Adipocyte (in vitro differentiated cells): ENCODE data around the gene NPM3.

Experiments
- DNase-seq: peaks from one replicate; pipeline ENCODE4 v3.0.0-alpha.2; 2015; ENCODE audit warnings: low read depth
- H3K27me3 ChIP-seq: replicated peaks from 2 replicates; pipeline ENCODE4 v1.7.0; 2013; ENCODE audit warnings: mild to moderate bottlenecking, low read length, moderate library complexity; ENCODE audit not compliant: control insufficient read depth, insufficient read depth
- H3K36me3 ChIP-seq: 2 replicates; pipeline ENCODE4 v1.7.0; 2013; ENCODE audit warnings: low read length, mild to moderate bottlenecking, moderate library complexity; ENCODE audit not compliant: control insufficient read depth, insufficient read depth, severe bottlenecking
- H3K4me1 ChIP-seq: 2 replicates; pipeline ENCODE4 v1.7.0; 2013; ENCODE audit warnings: mild to moderate bottlenecking, low read length, moderate library complexity; ENCODE audit not compliant: control insufficient read depth, insufficient read depth
- H3K4me3 ChIP-seq: 2 replicates; pipeline ENCODE4 v1.7.0; 2013; ENCODE audit warnings: mild to moderate bottlenecking, low read length, moderate library complexity
- H3K9ac ChIP-seq: 2 replicates; pipeline ENCODE4 v1.7.0; 2013; ENCODE audit warnings: mild to moderate bottlenecking, low read length, moderate library complexity
- H3K9me3 ChIP-seq: 2 replicates; pipeline ENCODE4 v1.7.0; 2013; ENCODE audit warnings: mild to moderate bottlenecking, low read length, moderate library complexity; ENCODE audit not compliant: control insufficient read depth

NPM3 gene

DNA sequence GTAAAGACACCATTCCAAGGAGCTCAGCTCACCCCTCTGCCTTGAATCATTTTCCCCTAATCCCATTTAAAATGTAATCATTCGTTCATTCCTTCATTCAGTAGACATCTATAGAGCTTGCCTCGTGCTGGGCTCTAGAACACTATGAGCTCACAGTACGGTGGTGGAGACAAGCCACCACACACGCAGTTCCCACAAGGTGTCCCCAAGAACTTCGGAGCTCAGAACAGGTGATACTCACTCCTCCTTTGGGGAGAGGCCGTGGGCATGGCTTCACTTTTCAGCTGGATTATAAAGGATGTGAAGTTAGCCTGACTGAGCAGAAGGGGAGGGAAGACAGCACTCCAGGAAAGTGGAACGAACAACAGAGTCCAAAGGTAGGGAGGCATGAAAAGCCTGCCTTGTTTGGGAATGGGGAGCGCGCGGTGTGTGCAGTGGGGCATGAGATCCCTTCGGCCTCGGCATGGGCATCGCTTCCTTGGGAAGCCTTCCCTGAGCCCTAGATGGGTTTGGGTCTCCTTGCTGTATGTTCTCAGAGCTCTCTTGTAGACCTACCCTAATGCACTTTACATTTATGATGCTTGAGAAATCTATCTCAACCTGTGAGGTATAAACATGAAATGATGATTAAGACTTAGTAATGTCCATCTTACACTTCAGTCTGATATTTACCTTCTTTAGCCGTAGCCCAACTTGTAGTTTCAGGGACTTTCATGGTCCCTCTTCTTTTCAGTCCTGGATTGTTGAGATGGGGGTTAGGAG, 35.8 kb upstream of the NPM3 start:
- Histone ChIP-seq H3K36me3 (peaks cover 5% of the 10 kb centered on the region), H3K27me3 (no peaks in the 10 kb centered on the region), H3K9ac (peak overlapping the region; percentile 97), H3K4me1 (peaks cover 25% of the 10 kb centered on the region), H3K9me3 (no peaks in the 10 kb centered on the region), H3K4me3 (peak overlapping the region; percentile 90)
- no peak for DNase-seq

DNA sequence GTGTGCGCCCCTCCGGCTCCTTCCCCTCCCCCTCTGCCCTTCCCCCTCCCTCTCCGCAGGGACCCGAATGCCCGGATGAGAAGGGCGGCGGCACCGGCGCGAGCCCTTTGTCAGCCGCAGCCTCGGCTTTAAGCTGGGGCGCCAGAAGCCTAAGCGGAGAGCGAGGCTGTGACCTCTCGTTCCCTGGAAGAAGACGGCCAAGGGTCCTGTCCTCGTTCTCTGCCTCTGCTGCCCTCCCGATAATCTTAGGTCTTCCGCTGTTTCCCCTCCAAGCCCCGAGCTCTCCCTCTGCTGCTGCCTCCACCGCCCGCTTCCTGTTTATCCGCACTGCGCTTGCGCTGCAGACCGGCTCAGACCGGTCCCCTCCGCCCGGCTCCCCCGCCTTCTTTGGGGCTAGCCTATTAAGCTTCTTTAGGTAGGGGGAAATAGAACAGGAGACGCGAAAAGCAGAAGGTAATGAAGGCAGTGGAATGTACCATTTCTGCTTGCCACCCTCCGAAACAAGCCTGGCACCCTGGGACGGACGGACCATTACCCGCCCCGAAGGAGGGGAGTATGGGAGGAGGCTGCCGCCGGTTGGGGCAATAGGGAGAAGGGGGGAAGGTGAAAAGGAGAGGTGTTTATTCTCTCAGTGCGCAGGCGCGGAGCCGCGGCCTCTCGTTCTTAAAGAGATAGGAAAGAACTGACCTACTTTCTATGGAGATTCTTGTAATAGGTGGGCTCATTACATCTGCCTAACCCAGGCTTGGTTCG, 35.0 kb upstream of the NPM3 start, which contains the start of gene OGA:
Gene OGA, minus strand, starts transcription at position 326 of the 753 bp plus-strand sequence. CDS start 422 bp downstream, outside the sequence.
- Histone ChIP-seq H3K9ac (peak within 1 kb of the TSS; percentile 97), H3K36me3 (peaks cover 9% of the 10 kb centered on the region), H3K4me1 (peaks cover 30% of the 10 kb centered on the region), H3K9me3 (no peaks in the 10 kb centered on the region), H3K27me3 (no peaks in the 10 kb centered on the region), H3K4me3 (peak within 1 kb of the TSS; percentile 90)
- peak; percentile 99 for DNase-seq

DNA sequence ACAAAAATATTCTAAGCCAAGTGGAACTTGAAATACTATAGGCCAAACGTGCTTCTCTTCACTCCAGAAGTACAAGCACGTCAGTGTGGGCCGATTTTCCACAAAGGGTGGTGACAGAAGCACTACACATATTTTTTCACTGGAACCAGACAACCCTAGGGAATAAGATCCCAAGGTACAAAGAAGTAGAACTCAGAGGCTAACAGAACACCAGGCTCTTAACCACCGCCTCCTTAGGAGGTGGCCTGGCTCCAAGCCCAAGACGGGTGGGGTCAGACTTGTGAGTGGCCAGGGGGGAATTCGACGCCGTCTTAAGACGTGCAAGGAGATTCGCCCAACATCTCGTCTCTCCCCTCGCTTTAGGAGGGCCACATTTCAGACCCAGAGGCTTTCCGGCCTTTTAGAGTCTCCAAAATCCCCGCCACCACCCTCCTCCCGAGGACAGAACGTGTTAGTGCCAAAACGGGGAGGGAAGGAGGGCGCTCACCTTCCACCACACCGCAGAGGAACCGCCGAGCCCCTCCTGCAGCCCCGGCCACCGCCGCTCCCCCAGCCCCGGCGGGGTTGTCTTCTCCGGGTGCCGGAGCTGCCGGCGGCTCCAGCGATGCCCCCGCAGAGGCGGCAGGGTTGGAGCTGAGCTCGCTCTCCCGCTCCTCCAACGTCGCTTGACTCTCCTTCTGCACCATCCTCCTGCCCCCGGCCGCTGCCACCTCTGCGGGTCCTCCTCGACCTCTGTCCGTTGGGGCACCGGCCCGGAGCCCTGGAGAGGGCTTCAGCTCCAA, 34.3 kb upstream of the NPM3 start:
- Histone ChIP-seq H3K9me3 (no peaks in the 10 kb centered on the region), H3K4me3 (peak overlapping the region; percentile 90), H3K4me1 (peaks cover 33% of the 10 kb centered on the region), H3K36me3 (peaks cover 17% of the 10 kb centered on the region), H3K9ac (peak overlapping the region; percentile 97), H3K27me3 (no peaks in the 10 kb centered on the region)
- DNase-seq = peak; percentile 95

DNA sequence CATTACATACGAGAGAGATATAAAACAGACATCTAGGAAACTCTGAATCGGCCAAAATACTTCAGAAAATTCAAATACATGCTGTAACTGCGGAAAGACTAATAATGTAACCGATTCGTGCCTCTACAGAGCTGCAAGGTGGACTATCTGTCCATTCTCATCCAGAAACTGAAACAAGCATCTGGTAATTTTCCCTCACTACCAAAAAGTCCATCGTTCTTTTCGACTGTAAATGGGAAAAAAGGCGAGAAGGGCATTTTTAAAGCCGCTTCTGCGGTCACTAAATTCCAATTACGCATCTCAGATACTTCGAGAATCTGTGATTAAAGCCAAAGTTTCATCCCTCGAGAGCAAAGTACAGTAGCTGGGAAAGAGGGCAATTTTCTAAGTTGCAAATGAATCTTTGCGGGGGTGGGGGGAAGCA, 33.7 kb upstream of the NPM3 start:
- H3K4me3 ChIP-seq = peak overlapping the region; percentile 90
- H3K27me3 ChIP-seq = no peaks in the 10 kb centered on the region
- peak overlapping the region; percentile 97 for H3K9ac ChIP-seq
- peaks cover 19% of the 10 kb centered on the region for H3K36me3 ChIP-seq
- H3K4me1 ChIP-seq = peaks cover 33% of the 10 kb centered on the region
- no peaks in the 10 kb centered on the region for H3K9me3 ChIP-seq
- DNase-seq = no peak

DNA sequence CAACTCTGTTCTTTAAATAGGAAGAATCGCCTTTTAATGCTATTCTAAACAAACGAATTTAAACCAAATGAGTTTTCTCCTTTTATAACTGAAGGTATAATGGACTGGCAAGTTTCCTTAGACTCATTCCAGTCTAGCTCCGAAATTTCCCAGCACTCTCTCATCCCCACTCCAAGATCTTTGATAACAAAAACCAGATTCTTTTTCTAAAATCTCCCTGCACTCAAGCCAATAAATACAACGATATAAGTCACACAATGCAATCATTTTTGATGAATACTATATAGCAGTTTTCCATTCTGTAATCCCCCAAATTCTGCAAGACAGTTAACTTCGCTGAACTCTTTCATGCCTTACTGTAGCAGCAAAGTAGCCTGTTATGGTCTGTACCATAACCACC, 33.1 kb upstream of the NPM3 start:
- Histone ChIP-seq H3K4me1 (peaks cover 33% of the 10 kb centered on the region), H3K4me3 (peak overlapping the region; percentile 90), H3K27me3 (no peaks in the 10 kb centered on the region), H3K9me3 (no peaks in the 10 kb centered on the region), H3K36me3 (peaks cover 24% of the 10 kb centered on the region), H3K9ac (peak overlapping the region; percentile 97)
- peak; percentile 53 for DNase-seq

DNA sequence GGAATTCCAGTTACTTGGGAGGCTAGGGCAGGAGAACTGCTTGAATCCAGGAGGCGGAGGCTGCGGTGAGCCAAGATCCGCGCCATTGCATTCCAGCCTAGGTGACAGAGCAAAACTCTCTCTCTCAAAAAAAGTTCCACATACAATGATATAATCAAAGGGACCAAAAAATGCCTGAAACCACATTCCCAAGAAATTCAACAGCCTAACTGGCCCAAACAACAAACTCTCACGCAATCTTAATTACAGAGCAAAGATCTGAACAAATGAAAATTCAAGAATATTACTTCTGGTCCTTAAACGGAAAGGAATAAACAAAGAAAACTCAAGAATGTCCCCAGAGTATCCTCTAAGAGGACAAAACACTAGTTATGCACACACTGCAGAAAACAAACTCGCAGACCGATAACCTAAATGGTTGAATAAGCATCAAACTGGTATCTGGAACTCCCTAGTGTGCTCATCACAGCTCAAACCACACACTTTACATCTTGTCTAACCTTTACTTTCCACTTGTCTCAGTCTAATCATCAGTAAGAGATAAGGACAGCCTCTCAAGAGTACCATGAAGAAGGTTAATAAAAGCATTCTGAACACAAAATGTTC, 31.3 kb upstream of the NPM3 start:
- Histone ChIP-seq H3K4me3 (peak overlapping the region; percentile 90), H3K4me1 (peaks cover 33% of the 10 kb centered on the region), H3K36me3 (peaks cover 42% of the 10 kb centered on the region), H3K9me3 (no peaks in the 10 kb centered on the region), H3K27me3 (no peaks in the 10 kb centered on the region), H3K9ac (no peak overlapping the region)
- peak; percentile 34 for DNase-seq

DNA sequence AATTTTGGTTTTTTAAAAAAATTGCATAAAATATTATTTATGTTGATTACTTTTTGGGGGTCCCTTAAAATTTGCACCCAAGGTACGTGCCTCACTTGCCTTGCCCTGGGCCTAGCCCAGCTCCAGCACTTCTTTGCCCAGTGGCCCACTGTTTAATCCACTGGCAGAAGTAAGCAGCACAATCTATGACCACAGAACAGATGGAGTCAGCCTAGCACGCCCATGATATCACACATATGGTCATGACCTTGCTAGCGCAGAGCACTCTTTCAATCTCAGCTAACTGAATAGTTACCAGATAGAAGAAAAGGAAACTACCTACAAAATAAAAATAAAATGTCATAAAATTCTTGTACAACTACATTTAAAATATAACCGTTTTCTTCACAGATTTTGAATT, 29.4 kb upstream of the NPM3 start:
- H3K36me3 ChIP-seq = peaks cover 61% of the 10 kb centered on the region
- no peak overlapping the region for H3K9ac ChIP-seq
- H3K27me3 ChIP-seq = no peaks in the 10 kb centered on the region
- H3K4me3 ChIP-seq = no peak overlapping the region
- no peak for DNase-seq
- peaks cover 24% of the 10 kb centered on the region for H3K4me1 ChIP-seq
- no peaks in the 10 kb centered on the region for H3K9me3 ChIP-seq

DNA sequence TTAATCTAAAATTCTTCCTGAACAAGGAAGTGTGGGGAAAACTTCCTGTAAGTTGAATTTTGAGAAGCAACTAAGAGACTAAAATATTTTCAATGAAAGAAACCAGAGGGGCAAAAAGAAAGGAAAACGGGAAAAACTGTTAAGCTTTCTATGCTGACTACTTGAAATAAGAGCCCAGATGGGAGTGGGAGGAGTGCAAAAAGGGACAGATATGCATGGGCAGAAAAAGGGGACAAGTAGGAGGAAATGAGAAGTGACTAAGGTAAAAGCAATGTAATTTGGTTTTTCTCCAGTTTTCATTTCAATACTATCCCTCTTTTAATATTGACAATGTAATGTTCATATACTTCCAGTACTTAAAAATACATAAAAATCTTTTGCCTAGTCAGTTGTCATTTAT, 23.9 kb upstream of the NPM3 start:
- no peak for DNase-seq
- Histone ChIP-seq H3K27me3 (no peaks in the 10 kb centered on the region), H3K9ac (no peak overlapping the region), H3K9me3 (no peaks in the 10 kb centered on the region), H3K4me3 (no peak overlapping the region), H3K4me1 (peaks cover 4% of the 10 kb centered on the region), H3K36me3 (peaks cover 98% of the 10 kb centered on the region)

DNA sequence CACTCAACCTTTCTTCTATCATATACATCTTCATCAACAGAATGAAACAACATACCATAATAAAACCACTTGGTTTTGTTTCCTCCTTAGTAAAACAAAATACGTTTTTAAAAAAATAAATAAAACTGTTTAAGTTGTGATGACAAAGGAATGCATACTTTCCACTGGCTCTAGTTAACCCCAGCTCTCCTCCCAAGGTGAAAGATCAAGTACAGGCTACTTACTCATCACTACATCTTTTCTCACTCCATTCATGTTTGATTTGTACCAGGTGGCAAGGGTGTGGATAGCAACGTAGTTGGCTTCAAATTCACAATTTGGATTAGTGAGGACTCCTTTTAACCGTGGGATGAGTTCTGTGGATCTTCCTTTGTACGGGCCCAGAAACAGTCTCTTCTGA, 20.3 kb upstream of the NPM3 start:
- Histone ChIP-seq H3K9me3 (no peaks in the 10 kb centered on the region), H3K4me1 (peaks cover 4% of the 10 kb centered on the region), H3K27me3 (no peaks in the 10 kb centered on the region), H3K36me3 (peaks cover 98% of the 10 kb centered on the region), H3K9ac (no peak overlapping the region), H3K4me3 (no peak overlapping the region)
- DNase-seq = no peak

DNA sequence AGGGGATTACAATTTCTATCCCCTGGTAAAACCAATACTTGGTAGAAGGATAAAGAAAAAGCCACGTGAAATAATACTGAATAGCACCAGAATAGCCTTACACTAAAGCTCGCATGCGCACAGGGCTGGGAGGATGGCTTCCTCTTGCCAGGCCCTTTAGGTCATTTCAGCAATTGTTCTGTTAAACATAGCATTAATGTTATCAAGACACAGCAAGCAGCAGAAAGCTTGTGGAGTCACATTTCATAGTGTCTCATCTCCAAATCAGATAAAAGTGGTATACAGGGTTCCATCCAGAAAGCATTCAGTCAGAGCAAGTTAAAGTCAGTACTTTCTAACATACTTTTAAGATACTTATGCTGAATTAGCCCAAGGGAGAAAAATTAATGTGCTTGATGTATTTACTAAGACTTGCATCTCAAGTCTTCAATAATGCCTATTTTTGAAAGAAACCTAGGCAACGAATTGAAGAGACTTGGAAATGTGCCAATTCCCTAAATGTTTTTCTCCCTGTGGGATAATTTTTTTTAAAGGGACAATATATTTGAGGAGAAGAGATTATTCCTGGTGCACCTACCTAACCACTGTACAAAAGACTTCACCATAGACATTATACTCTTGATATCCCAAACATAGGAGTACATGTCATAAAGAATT, 14.3 kb upstream of the NPM3 start:
- Histone ChIP-seq H3K36me3 (peaks cover 99% of the 10 kb centered on the region), H3K4me3 (no peak overlapping the region), H3K4me1 (peaks cover 5% of the 10 kb centered on the region), H3K9me3 (no peaks in the 10 kb centered on the region), H3K9ac (no peak overlapping the region), H3K27me3 (no peaks in the 10 kb centered on the region)
- no peak for DNase-seq
